ENCODE data around the gene TNFRSF8.
"Not testable (repeated sequence)": the region's sequence is repeated elsewhere in the genome, so short reads cannot be mapped to it uniquely, and the experiment has no call there.

TNFRSF8 gene

DNA sequence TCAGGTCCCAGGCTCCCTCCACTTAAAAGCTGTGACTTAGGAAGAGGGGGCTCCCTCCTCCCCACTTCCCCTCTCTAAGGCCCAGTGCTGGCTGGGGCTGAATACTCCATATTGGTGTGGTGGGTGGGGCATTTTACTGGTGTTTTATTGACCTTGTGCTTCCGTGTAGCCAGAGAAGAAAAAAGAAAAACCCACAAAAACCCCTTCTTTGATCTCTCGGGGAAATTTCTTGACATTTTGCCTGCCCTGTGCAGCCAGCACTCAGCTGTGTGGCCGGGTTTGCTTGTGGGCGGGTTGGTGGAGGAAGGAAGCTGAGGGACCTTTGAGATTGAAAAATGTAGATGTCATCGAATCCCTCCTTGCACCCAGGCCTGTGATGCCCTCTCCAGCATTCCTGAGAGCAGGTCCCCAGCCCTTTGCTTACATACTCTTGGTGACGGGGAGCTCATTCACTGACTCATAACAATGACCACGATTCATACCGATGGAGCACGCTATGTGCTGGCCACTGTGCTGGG is 24.8 kb downstream of the TNFRSF8 start:
- DNase-seq (ENCODE audit: low spot score): no peak

DNA sequence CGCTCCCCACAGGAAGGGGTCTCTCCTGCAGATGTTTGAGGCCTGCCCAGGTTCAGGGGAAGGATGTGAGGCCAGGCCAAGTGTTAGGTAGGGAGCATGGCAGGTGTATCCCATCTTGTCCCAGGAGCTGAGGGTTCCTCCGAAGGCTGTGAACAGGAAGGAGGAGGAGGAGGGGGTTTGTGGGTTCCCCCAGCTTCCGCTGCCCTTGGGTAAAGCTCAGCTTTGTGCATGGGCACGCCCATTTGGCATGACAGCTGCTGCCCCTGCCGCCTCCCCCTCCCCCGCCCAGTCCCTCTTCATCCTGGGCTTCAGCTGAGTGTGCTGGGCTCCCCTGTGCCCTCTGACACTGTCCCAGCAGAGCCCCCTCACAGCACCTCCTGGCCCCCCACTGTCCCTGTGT is 25.5 kb downstream of the TNFRSF8 start:
- no peak for DNase-seq (ENCODE audit: low spot score)

DNA sequence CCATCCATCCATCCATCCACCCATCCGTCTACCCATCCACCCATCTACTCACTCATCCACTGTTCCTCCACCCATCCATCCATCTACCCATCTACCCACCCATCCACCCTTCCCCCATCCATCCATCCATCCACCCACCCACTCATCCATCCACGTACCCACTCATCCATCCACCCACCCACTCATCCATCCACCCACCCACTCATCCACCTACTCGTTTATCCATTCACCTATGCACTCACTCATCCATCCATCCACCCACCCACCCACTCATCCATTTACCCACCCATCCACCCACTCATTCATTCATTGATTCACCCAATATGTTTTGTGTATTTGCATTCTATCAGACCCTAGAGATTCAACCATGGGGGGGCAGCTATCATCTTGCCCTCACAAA is 27.2 kb downstream of the TNFRSF8 start:
- DNase-seq (ENCODE audit: low spot score): no peak

DNA sequence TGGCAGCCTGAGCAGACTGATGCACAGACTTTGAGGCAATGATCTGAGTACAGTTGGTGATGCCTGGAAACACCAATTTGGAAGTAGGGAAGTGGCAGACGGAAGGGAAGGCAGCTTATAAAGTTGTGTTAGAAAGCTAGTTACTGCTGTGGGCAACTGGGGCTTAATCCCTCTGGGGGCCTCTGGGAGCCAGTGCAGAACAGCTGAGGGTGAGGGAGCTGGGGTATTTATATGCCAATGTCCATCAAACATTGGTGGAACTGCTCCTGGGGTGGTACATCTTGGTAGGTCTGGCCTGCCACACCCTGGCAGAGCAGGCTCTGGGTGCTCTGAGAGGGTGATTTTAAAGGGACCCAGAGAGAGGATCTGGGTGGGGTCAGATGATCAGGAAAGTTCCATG is 28.1 kb downstream of the TNFRSF8 start:
- DNase-seq (ENCODE audit: low spot score): no peak

DNA sequence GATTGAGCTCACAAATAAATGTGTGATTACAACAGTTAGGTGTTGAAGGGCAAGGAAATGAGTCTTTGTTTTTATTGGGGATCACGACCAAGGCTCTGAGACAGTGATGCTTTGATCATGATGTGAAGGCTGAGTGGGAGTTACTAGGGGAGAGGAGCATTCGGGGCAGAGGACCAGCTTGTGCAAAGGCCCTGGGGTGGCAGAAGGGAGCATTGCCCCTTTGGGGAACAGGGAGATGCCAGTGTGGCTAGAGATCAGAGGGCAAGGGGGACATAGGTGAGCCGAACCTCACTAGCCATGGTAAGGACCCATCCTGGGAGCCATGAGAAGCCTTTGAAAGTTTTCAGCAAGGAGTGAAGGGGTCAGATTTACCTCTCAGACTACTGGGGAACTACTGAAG is 31.1 kb downstream of the TNFRSF8 start:
- no peak for DNase-seq (ENCODE audit: low spot score)

DNA sequence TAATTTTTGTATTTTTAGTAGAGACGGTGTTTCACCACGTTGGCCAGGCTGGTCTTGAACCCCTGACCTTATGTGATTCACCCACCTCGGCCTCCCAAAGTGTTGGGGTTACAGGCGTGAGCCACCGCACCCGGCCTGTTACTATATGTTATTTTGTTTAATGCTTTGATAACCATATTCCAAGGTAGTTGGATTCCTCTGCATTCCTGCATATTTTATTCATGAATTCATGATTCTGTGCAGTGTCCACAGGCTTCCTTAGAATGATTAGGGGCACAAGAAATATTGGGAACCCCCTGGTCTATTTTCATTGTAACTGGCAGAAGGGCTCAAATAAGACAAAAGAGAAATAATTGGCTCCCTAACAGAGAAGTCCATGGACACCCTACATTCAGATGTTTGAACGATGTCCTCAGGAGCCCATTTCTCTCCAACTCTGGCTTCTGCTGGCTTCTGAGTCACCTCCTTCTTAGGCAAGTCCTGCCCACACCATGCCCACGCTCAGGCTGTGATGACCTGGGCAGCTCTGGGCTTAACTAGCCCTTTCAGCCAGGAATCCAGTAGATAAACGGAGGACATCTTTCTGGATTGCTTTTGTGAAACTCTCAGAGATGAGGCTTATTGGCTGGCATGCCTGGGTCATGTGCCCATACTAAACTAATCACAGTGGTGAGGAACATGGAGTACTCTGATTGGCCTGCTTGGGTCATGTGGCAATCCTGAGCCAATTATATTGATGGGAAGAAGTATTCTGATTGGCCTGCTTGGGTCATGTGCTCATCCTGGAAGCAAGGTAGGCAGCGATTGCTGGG is 32.6 kb downstream of the TNFRSF8 start:
- DNase-seq (ENCODE audit: low spot score): no peak

DNA sequence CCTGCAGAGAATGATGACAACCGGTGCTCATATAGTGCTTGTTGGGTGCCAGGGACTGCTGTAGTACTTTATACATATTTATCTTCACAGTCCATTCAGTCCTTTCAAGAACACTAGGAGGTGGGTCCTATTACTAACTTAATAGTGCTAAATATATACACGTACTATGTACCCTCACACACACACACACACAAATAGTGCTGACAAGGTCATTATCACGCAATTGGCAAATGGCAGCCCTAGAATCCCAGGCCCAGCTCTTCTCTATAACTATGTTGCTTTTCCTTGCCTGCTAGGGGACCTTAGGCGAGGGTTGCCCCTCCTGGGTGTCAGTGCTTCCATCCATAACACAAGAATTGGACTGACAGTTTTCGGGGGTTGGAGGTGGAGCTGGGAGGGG is 33.5 kb downstream of the TNFRSF8 start:
- no peak for DNase-seq (ENCODE audit: low spot score)

DNA sequence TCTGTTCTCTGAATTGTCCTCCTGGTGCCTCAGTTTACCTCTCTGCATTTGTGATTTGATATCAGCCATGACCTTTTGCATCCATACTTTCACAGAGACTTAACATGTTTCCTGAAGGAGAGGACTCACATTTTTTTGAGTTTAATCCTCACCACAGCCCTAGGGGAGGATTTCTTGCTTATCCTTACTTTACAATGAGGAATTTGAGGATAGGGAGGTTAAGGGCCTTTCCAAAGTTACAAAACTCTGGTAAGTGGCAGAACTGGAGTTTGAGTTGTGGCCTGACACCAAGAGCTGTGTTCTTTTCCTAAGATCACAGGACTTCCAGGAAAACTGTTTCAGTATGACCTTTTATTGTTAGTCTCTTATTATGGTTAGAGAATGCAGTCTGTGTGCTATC is 34.2 kb downstream of the TNFRSF8 start:
- DNase-seq (ENCODE audit: low spot score): no peak

DNA sequence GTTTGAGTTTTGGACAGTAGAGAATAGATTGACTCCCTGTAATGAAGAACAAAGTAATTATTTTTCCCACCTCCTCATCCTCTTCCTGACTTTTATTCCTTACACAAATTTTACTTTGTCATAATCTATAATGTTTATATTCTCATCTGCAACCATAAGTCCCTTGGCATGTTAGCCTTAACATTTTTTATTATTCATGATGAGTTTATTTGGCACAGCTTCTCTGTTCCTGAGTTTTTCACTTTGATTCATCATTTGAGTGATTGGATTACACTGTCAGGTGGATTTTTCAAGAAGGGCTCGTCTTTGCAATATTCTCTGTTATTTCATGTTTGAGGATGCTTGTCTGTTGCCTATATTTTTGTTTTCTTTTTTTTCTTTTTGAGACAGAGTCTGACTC is 35.7 kb downstream of the TNFRSF8 start:
- DNase-seq (ENCODE audit: low spot score): no peak

DNA sequence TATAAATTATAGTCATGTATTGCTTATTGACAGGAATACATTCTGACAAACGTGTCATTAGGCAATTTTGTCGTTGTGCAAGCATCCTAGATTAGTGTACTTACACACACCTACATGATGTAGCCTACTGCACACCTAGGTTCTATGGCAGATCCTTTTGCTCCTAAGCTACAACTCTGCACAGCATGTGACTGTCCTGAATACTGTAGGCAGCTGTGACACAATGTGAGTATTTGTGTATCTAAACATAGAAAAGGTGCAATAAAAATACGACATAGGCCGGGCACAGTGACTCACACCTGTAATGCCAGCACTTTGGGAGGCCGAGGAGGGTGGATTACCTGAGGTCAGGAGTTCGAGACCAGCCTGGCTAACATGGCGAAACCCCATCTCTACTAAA is 36.5 kb downstream of the TNFRSF8 start:
- DNase-seq (ENCODE audit: low spot score): no peak

DNA sequence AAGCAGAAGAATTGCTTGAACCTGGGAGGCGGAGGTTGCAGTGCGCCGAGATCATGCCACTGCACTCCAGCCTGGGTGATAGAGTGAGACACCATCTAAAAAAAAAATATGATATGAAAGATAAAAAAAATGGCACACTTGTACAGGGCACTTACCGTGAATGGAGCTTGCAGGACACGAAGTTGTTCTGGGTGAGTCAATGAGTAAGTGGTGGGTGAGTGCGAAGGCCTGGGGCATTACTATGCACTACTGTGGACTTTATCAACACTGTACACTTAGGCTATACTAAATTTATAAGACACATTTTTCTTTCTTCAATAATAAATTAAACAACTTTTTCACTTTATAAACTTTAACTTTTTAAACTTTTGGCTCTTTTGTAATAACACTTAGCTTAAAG is 37.0 kb downstream of the TNFRSF8 start:
- DNase-seq (ENCODE audit: low spot score): no peak

DNA sequence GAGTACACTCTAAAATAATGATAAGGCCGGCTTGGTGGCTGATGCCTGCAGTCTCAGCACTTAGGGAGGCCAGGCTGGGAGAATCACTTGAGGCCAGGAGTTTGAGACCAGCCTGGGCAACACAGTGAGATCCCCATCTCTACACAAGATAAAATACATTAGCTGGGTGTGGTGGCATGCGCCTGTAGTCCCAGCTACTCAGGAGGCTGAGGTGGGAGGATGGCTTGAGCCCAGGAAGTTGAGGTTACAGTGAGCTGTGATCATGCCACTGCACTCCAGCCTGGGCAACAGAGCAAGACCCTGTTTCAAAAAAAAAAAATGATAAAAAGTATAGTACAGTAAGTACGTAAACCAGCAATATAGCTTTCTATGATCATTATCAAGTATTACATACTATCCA is 38.0 kb downstream of the TNFRSF8 start:
- not testable (repeated sequence) for DNase-seq (ENCODE audit: low spot score)

DNA sequence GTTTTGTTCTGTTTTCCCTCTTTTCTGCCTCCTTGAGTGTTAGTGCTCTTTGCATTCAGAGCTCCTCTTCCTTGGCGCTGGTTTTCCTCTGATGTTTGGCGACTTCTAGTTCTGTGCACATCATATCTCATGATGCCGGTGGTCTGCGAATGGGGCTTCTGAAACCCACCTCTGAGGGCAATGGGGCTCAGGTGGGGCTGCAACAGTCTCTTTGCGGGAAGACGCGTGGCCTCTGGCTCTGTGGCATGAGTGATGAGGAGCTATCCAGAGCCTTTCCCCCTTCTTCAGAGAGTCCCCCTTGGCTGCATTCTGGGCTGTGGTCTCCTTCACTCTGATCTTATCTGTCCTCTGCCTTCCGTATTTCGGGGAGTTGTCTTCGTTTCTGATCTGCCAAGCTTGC is 39.0 kb downstream of the TNFRSF8 start:
- DNase-seq (ENCODE audit: low spot score): no peak

DNA sequence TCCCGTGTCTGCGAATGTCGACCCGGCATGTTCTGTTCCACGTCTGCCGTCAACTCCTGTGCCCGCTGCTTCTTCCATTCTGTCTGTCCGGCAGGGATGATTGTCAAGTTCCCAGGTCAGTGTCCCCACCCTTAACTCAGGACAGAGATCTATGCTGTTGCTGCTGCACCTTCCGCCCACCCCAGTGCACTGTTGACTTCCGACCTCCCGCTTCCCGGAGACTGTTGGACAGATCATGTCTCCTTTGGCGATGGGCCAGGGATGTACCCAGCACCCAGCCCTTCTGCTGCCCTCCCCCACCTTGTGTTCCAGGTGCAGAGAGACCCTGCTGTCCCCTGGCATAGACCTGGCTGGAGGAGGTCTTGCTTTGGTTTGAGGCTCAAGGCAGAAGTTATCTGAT is 41.3 kb downstream of the TNFRSF8 start:
- DNase-seq (ENCODE audit: low spot score): no peak

DNA sequence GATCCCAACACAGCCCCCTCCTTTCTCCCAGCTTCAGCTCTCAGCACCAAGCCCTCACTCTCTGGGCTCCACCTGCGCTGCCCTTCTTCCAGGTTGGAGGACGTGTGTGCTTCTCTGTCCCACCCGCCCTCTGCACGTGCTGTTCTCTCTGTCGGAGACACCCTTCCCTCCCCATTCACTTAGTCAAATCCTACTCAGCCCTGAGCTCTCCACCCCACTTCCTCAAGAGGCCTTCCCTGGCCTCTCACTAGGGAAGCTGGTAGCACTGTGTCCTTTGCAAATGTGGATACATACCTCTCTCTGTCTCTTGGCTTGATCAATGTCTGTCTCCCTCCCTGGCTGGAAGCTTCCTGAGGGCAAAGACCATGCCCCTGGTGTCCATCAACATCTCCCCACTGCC is 43.0 kb downstream of the TNFRSF8 start:
- no peak for DNase-seq (ENCODE audit: low spot score)

DNA sequence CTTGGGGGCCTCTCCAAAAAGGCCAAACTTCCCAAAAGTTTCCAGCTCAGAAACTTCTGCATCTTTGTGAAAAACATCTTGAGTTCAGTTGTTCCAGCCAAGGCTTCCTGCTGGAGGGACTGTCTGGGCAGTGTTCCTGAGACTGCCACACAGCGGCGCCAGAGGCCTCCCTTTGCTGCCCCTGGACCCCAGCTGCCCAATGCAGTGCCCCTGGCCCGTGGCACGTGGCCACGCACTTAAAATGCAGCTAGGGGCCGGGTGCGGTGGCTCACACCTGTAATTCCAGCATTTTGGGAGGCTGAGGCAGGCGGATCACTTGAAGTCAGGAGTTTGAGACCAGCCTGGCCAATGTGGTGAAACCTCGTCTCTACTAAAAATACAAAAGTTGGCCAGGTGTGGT is 43.8 kb downstream of the TNFRSF8 start:
- DNase-seq (ENCODE audit: low spot score): not testable (repeated sequence)

DNA sequence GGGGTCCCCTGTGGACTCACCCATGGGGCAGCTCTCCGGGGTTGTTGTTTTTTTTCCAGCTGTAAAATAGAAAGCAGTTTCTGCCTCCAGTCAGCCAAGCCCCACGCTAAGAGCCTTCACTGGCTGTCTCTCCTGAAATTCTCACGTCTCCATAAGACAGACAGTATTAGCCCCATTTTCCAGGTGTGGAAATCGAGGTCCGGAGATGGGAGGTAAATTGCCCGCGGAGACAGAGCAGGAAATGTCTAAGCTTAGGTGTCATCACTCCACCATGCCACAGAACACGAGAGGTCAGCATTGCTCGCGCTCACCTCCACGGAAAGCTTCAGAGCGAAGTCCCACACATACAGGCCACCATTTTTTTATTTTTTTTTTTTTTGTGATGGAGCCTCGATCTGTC is 44.6 kb downstream of the TNFRSF8 start:
- DNase-seq (ENCODE audit: low spot score): no peak

DNA sequence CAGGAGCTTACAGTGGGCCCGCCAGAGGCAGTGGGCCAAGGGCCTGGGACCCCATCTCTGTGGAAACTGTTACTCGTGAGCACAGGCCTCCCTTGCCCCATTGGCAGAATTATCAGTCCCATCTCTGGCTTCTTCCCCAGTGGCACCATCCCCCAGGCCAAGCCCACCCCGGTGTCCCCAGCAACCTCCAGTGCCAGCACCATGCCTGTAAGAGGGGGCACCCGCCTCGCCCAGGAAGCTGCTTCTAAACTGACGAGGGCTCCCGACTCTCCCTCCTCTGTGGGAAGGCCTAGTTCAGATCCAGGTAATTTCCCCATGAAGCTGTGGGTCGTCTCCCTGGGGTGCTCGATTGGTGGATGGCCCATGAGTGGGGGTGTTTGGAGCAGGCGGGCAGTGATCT is 46.8 kb downstream of the TNFRSF8 start:
- no peak for DNase-seq (ENCODE audit: low spot score)

DNA sequence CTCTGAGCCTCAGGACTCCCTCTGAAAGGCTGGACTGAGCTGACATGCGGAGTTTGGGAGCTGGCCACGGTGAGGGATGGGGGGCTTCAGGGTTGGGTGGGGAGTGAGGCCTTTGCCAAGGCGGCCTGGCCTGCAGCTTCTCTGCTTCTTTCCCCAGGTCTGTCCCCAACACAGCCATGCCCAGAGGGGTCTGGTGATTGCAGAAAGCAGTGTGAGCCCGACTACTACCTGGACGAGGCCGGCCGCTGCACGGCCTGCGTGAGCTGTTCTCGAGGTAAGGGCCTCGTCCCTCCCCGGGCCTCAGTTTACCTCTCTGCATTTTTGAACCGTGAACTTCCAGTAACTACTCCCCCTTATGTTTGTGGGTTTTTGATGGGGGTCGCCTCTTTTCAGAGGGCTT is 48.6 kb downstream of the TNFRSF8 start:
- DNase-seq (ENCODE audit: low spot score): no peak

DNA sequence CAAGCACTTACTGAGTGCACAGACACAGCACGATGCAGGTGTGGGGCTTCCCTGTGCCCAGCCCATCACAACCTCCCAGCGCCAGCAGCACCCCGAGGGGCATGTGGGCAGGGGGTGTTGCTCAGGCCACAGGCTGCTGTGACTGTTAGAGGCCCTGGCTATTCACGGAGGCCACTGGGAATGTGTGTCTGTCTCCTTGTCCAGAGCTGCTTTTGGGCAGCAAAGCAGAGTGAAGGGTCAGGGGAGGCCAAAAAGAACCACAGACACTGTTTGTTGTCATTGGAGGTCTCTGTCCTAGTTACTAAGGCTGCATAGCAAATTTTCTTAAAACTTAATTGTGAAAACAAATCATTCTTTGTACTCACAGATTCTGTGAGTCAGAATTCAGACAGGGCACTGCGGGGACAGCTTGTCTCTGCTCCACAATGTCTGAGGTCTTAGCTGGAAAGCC is 49.6 kb downstream of the TNFRSF8 start:
- DNase-seq (ENCODE audit: low spot score): no peak

DNA sequence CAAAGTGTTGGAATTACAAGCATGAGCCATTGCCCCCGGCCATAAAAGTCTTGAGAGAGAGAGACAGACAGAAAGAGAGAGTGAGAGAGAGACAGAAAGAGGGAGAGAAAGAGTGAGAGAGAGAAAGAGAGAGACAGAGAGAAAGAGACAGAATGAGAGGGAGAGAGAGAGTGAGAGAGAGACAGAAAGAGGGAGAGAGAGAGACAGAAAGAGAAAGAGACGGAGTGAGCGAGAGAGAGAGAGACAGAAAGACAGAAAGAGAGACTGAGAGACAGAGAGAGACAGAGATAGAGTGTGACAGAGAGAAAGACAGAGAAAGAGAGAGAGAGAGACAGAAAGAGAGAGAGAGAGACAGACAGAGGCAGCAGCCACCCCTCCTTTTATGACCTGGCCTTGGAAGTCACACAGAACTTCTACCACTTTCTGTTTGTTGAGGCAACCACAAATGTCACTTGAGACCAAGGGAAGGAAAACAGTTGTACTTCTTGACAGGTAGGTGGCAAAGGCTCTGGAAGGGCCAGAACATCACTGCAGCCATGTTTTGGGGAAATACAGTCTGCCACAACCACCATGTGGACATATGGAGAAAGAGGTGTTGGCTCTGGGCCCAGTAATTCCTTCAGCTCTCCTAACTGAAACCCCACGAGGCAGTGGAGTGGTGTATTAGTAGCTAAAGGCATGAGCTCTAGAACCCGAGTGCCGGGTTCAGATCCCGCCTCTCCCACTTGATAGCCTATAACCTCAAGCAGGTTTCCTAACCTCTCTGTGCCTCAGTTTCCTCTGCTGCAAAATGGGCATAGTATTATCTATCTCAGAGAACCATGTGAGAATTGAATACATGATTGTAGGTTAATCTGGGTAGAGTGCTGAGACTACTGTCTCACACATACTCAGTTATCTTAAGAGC is 50.6 kb downstream of the TNFRSF8 start:
- no peak for DNase-seq (ENCODE audit: low spot score)

DNA sequence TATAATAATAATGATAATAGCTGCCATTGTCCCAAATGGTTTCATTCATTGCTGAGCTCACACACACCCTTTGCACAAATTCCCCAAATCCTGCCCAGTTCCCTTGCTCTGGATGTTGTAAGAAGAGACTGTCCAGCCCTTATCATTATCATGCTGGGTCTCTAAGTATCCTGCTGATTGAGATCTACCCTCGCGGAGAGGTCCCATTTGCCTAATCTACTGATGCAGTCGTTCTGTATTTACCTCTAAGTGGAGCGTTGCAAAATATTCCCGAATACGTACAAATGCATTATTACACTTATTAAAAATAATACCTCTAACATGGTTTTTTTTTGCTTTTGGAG is 51.2 kb downstream of the TNFRSF8 start:
- DNase-seq (ENCODE audit: low spot score): no peak

DNA sequence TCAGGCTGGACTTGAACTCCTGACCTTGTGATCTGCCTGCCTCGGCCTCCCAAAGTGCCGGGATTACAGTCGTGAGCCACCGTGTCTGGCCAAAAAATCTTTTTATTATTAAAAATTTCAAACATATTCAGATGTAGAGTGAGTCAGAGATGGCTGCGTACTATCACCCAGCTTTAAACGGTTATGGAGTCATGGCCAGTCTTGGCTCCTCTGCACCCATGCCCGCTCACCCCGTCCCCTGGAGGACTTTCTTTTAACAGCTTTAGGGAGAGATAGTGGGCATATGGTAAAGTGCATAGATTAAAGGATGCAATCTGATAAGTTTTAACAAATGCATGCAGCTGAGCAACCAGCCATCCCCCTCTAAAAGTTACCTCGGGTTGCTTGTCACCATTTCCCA is 51.8 kb downstream of the TNFRSF8 start:
- DNase-seq (ENCODE audit: low spot score): no peak
